CD4-positive, alpha-beta T cell (primary cell): Measurements from ENCODE around the gene TTLL1. TPM values are rescaled to one million over a fixed set of nuclear protein-coding genes. Genes with fewer than 3 reads are reported as not detected.

Source experiments
- ATAC-seq: fragments of 200-7000 bp; cut with Tn5 transposase; one replicate; pipeline ENCODE4 v1.10.0; 2022; ENCODE audit warnings: mild to moderate bottlenecking; ENCODE audit not compliant: poor library complexity
- CTCF ChIA-PET: fragments of 350-600 bp; sonication (Branson Sonifier 250); formaldehyde crosslinking; loops from one replicate; lab custom pipeline; 2021; ENCODE audit warnings: antibody characterized with exemption, inconsistent platforms; lab: Charles Lee
- POLR2A ChIA-PET: fragments of 350-600 bp; sonication (Branson Sonifier 250); formaldehyde crosslinking; loops from one replicate; lab custom pipeline; 2021; ENCODE audit warnings: antibody characterized with exemption, inconsistent platforms; lab: Charles Lee
- DNase-seq, 14 experiments: peaks; one replicate each; pipeline ENCODE4 v3.0.0-alpha.2; 2013 to 2020; ENCODE audit warnings: mixed read lengths in 2 of 14
- H3K27ac ChIP-seq, 2 donors: one replicate each; pipeline versions ENCODE4 v1.5.1 to v1.7.0; 2013; ENCODE audit warnings: low read length in 2 of 2, low read depth in 1 of 2, mild to moderate bottlenecking in 1 of 2
- H3K27me3 ChIP-seq, 2 experiments: 1 replicate in 1 of 2; 2 replicates in 1 of 2; pipeline versions ENCODE4 v1.6.1 to v1.7.0; 2013; ENCODE audit warnings: low read length in 2 of 2, control low read depth in 1 of 2, mild to moderate bottlenecking in 1 of 2, moderate library complexity in 1 of 2; ENCODE audit not compliant: insufficient read depth in 2 of 2, control insufficient read depth in 1 of 2
- H3K36me3 ChIP-seq: one replicate; pipeline ENCODE4 v1.6.1; 2013; ENCODE audit warnings: low read length, control low read depth; ENCODE audit not compliant: insufficient read depth
- H3K4me1 ChIP-seq: one replicate; pipeline ENCODE4 v1.6.1; 2013; ENCODE audit warnings: low read length, control low read depth; ENCODE audit not compliant: insufficient read depth
- H3K4me3 ChIP-seq: one replicate; pipeline ENCODE4 v1.5.1; 2013; ENCODE audit warnings: mild to moderate bottlenecking, low read length, moderate library complexity
- H3K9me3 ChIP-seq, 2 experiments: 1 replicate in 1 of 2; 2 replicates in 1 of 2; pipeline versions ENCODE4 v1.6.1 to v1.7.0; 2013; ENCODE audit warnings: low read length in 2 of 2, mild to moderate bottlenecking in 2 of 2, control low read depth in 1 of 2, moderate library complexity in 1 of 2; ENCODE audit not compliant: control insufficient read depth in 1 of 2, insufficient read depth in 1 of 2
- H3K27ac Mint-ChIP-seq: one replicate; pipeline ENCODE4 v1.8.0; 2020; ENCODE audit warnings: mixed read lengths
- H3K27me3 Mint-ChIP-seq: one replicate; pipeline ENCODE4 v1.8.0; 2021; ENCODE audit warnings: mixed read lengths
- H3K36me3 Mint-ChIP-seq: one replicate; pipeline ENCODE4 v1.8.0; 2021; ENCODE audit warnings: low read depth, mixed read lengths
- H3K4me1 Mint-ChIP-seq: one replicate; pipeline ENCODE4 v1.8.0; 2021; ENCODE audit warnings: low read depth, mixed read lengths
- H3K4me3 Mint-ChIP-seq: one replicate; pipeline ENCODE4 v1.8.0; 2020; ENCODE audit warnings: mild to moderate bottlenecking, mixed read lengths
- H3K9me3 Mint-ChIP-seq: one replicate; pipeline ENCODE4 v1.8.0; 2020; ENCODE audit warnings: mixed read lengths
- CTCF ChIP-seq: fragments of 200-600 bp; IDR thresholded peaks from one replicate; pipeline ENCODE4 v1.8.0; 2022; ENCODE audit warnings: antibody characterized with exemption, mild to moderate bottlenecking
- intact Hi-C, 2 experiments: fragments of 100-400 bp; cut with DNase I in 1 of 2; cut with micrococcal nuclease in 1 of 2; formaldehyde crosslinking; loops; one replicate each; pipeline versions ENCODE4 v1.15.1 to v1.9.0; 2023 to 2025; cut with DNase I, micrococcal nuclease
- total RNA-seq, 174 experiments: library from RNA in 2 of 174; stranded (reverse) in 2 of 174; gene quantifications; one replicate each; pipeline ENCODE4 v1.2.3 and lab custom pipeline; 2021 to 2026

The TTLL1 gene
- total RNA-seq, 2 experiments from 2014 or later = 2.6 to 2.8 TPM

DNA sequence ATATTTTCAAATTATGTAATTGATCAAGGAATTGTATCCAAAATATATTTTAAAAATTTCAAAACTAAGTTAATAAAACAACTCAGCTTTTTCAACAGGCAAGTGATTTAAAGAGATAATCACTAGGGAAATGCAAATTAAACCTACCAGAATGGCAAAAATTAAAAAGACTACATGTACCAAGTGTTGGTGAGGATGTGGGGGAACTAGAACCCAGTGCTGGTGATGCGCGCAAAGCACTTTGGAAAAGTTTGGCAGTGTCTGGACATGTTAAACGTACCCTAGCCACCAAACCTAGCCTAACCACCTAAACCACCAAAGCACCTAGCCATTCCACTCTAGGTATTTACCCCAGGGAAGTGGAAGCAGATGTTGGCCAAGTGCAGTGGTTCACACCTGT lies 97.1 kb downstream of the TTLL1 start:
- H3K36me3 ChIP-seq = peaks cover 5% of the 10 kb centered on the region
- ChIA-PET POLR2A (no interaction called here), CTCF (no interaction called here)
- Mint-ChIP-seq H3K4me3 (no peak overlapping the region), H3K27ac (no peak overlapping the region), H3K9me3 (no peaks in the 10 kb centered on the region), H3K4me1 (peaks cover 25% of the 10 kb centered on the region), H3K27me3 (no peaks in the 10 kb centered on the region), H3K36me3 (peaks cover 26% of the 10 kb centered on the region)
- H3K27ac ChIP-seq = no peak overlapping the region
- no peak for TF ChIP-seq CTCF
- no peak overlapping the region for H3K4me3 ChIP-seq
- no peaks in the 10 kb centered on the region for H3K27me3 ChIP-seq
- H3K9me3 ChIP-seq = peaks cover 0 to 3% of the 10 kb centered on the region in 2 experiments
- ATAC-seq = no peak
- intact Hi-C loops = no loop called here
- H3K4me1 ChIP-seq = peaks cover 16% of the 10 kb centered on the region
- DNase-seq = no peak

DNA sequence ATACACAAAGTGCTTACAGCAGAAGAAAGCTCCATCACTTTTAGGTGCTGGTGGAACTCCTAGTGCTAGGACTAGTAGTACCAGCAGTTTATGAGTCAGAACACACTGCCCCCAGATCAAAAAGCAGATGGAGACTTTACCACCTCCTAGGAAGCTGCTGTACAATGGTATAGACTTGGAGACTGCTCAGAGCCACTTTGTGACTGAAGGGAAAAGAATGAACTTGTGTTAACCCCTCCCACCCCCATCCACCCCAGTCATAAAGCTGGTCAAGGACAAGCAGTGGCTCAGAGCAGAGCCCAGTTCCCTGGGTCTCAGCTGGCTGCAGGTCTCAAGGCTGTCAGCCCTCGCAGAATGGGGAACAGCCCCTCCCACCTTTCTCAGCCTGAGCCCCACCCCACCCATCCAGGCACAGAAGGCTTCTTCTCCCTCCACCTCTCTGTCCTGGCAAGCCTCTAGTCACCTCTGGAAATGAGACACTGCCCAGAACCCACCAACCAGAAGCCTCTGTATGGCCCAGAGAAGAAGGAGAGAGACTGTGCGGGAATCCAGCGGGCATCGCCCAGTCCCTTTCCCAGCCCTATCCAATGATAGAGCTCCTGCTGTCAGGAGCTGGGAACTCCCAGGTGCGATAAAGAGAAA lies 98.1 kb downstream of the TTLL1 start:
- H3K27me3 Mint-ChIP-seq = no peaks in the 10 kb centered on the region
- Histone ChIP-seq H3K4me3 (no peak overlapping the region), H3K9me3 (peaks cover 0 to 3% of the 10 kb centered on the region in 2 experiments), H3K4me1 (peaks cover 11% of the 10 kb centered on the region), H3K27me3 (no peaks in the 10 kb centered on the region), H3K36me3 (peaks cover 7% of the 10 kb centered on the region), H3K27ac (no peak overlapping the region)
- TF ChIP-seq CTCF = no peak
- CTCF ChIA-PET = no interaction called here
- H3K36me3 Mint-ChIP-seq = peaks cover 30% of the 10 kb centered on the region
- intact Hi-C loops = no loop called here
- POLR2A ChIA-PET = interaction anchor here (0.9 kb wide), 1 partner anchor 32 kb away, joined by 3 read pairs; no protein-coding TSS in a partner anchor
- DNase-seq (no peak), ATAC-seq (no peak)
- H3K4me1 Mint-ChIP-seq = peaks cover 31% of the 10 kb centered on the region
- H3K4me3 Mint-ChIP-seq = no peak overlapping the region
- H3K27ac Mint-ChIP-seq = no peak overlapping the region
- H3K9me3 Mint-ChIP-seq = no peaks in the 10 kb centered on the region

GRCh38 chr22:42990131-42990838 lies 98.9 kb downstream of the TTLL1 start:
- DNase-seq (peak in 1 of 14 experiments; percentile 43), ATAC-seq (no peak)
- peaks cover 30% of the 10 kb centered on the region for H3K36me3 Mint-ChIP-seq
- Histone ChIP-seq H3K27me3 (no peaks in the 10 kb centered on the region), H3K27ac (no peak overlapping the region), H3K9me3 (peaks cover 0 to 3% of the 10 kb centered on the region in 2 experiments), H3K4me1 (peaks cover 11% of the 10 kb centered on the region), H3K4me3 (no peak overlapping the region), H3K36me3 (peaks cover 7% of the 10 kb centered on the region)
- H3K9me3 Mint-ChIP-seq = no peaks in the 10 kb centered on the region
- no peaks in the 10 kb centered on the region for H3K27me3 Mint-ChIP-seq
- CTCF ChIA-PET = interaction anchor here (2.0 kb wide), 1 partner anchor 44 kb away, joined by 6 read pairs; no protein-coding TSS in a partner anchor
- intact Hi-C loops = no loop called here
- H3K27ac Mint-ChIP-seq = no peak overlapping the region
- no peak overlapping the region for H3K4me3 Mint-ChIP-seq
- TF ChIP-seq CTCF = no peak
- peaks cover 33% of the 10 kb centered on the region for H3K4me1 Mint-ChIP-seq
- POLR2A ChIA-PET = no interaction called here

Other genes with a start within 250 kb of the TTLL1 start
- 10 to 100 TPM; 19.5 to 21.4 TPM for gene ARFGAP3, start 232.1 kb downstream of the TTLL1 start, total RNA-seq
- gene PACSIN2, start 74.2 kb downstream of the TTLL1 start, total RNA-seq = 10 to 100 TPM; 23.3 to 25.5 TPM
- 1 to 10 TPM; 1.6 to 2.1 TPM for gene BIK, start 21.4 kb upstream of the TTLL1 start, total RNA-seq
- 10 to 100 TPM; 16.1 to 18.0 TPM for gene MCAT, start 54.0 kb upstream of the TTLL1 start, total RNA-seq
- gene TSPO, start 62.2 kb upstream of the TTLL1 start, total RNA-seq = 10 to 100 TPM; 43.8 to 45.6 TPM
- 1 to 10 TPM; 5.0 to 6.6 TPM for gene TTLL12, start 97.7 kb upstream of the TTLL1 start, total RNA-seq